Activated naive CD4-positive, alpha-beta T cell treated with anti-CD3 and anti-CD28 coated beads for 36 hours (primary cell): ENCODE measurements around the gene AOC1. TPM values are rescaled to one million over a fixed set of nuclear protein-coding genes. Genes with fewer than 3 reads are reported as not detected.
A peak's percentile ranks its signal among the peaks of the same experiment; 100 is the strongest.

Experiments used
- CTCF ChIA-PET: fragments of 350-600 bp; sonication (Branson Sonifier 250); formaldehyde crosslinking; loops from one replicate; lab custom pipeline; 2021; ENCODE audit warnings: antibody characterized with exemption; lab: Charles Lee
- DNase-seq: peaks from one replicate; pipeline ENCODE4 v3.0.0-alpha.2; 2020
- H3K27ac Mint-ChIP-seq: one replicate; pipeline ENCODE4 v1.8.0; 2021; ENCODE audit warnings: mild to moderate bottlenecking, mixed read lengths
- H3K27me3 Mint-ChIP-seq: one replicate; pipeline ENCODE4 v1.8.0; 2021; ENCODE audit warnings: low read depth, mixed read lengths
- H3K36me3 Mint-ChIP-seq: one replicate; pipeline ENCODE4 v1.8.0; 2021; ENCODE audit warnings: low read depth, mixed read lengths
- H3K4me1 Mint-ChIP-seq: one replicate; pipeline ENCODE4 v1.8.0; 2021; ENCODE audit warnings: low read depth, mixed read lengths
- H3K4me3 Mint-ChIP-seq: one replicate; pipeline ENCODE4 v1.8.0; 2021; ENCODE audit warnings: mild to moderate bottlenecking, moderate library complexity, mixed read lengths
- H3K9me3 Mint-ChIP-seq: one replicate; pipeline ENCODE4 v1.8.0; 2021; ENCODE audit warnings: mixed read lengths
- intact Hi-C: fragments of 100-400 bp; cut with micrococcal nuclease; formaldehyde crosslinking; loops from one replicate; pipeline ENCODE4 v1.15.1; 2023
- total RNA-seq, 2 experiments: library from RNA; stranded (reverse); gene quantifications; one replicate each; pipeline ENCODE4 v1.2.3, GENCODE V29; 2021

AOC1 gene
- total RNA-seq, 2 experiments from 2014 or later: not detected

DNA sequence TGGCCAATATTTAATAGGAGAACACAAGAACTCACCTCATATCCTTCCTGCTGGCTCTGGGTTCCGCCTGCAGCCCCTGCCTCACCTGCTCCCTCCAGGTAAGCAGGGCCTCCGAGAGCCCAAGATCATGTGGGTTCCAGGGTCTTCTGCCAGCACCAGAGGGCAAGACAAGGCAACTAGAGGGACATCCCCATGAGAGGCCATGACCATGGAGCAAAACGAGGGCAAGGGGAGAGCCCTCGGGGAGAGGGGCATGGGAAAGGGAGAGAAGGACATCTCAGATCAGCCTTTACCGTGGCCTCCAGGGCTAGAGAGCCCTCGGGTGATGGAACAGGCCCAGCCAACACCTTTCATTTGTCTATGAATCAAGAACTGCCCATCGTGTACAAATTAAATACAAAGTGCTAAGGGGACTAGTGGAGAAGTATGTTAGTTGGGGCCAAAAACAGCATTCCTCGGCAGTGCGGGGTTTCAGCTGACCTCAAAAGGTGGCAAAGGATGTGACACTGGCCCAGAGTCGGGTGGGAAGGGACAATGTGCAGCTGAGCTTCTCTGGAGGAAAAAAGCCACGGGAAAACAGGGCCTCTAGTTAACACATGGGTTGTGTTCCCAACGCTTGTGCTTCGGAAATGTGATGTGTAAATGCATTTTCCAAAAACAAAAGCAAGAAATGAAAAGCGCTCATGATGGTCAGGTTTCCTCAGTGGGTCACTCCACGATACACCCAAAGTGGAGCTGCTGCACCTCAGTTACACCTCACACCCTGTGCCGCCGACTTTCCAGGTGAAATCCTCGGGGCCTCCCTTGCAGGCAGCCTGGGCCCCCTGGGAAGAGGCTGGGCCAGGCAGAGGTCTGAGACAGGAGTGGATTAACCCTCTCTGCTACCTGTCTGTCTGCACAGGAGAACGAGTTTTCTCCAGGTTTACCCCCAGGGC is 2.0 kb downstream of the AOC1 start:
- peaks cover 12% of the 10 kb centered on the region for H3K27me3 Mint-ChIP-seq
- peaks cover 2% of the 10 kb centered on the region for H3K4me1 Mint-ChIP-seq
- no peaks in the 10 kb centered on the region for H3K36me3 Mint-ChIP-seq
- intact Hi-C loops: no loop called here
- no peak for DNase-seq
- CTCF ChIA-PET: no interaction called here
- no peak overlapping the region for H3K27ac Mint-ChIP-seq
- H3K4me3 Mint-ChIP-seq: no peak overlapping the region
- no peaks in the 10 kb centered on the region for H3K9me3 Mint-ChIP-seq

- Mint-ChIP-seq H3K27ac (no peak overlapping the region), H3K36me3 (no peaks in the 10 kb centered on the region), H3K9me3 (no peaks in the 10 kb centered on the region)
Measured at GRCh38 chr7:150855046-150855445, 2.7 kb downstream of the AOC1 start.

DNA sequence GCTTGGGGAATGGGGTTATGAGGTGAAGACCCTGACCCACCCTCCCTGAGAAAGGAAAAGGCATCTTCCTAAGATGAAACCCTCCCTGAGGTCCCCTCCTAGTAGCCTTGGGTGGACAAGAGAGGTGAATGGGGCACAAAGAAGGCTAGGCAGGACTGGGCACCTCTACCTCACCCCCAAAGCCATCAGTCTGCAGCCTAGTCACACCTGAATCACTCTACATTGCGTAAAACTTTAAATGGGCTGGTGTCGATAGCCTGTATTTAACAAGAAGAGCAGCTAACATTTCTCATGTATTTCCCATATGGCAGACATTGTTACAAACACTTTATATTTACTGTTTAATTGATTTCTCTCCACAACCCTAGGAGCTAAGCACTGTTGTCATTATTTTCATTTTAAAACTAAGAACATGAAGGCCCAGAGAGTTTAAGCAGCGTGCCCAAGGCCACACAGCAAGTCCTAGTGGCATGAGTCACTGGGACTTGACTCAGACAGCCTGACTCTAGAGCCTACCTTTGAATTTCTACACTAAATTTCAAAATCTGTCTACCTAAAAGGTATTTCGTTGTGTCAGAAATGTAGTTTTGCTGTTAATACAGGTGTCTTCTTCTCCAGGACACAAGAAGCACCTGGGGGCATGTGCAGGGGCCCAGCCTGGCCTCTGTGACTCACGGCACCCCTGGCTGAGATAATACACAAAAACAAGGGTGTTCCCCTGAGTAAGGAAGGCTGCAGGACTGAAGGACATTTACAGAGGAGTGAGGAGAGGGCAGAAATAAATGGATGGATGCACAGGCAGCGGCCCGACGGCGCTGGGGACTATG is 3.4 kb downstream of the AOC1 start:
- no peaks in the 10 kb centered on the region for H3K36me3 Mint-ChIP-seq
- no peaks in the 10 kb centered on the region for H3K9me3 Mint-ChIP-seq
- H3K27ac Mint-ChIP-seq: no peak overlapping the region
- peaks cover 8% of the 10 kb centered on the region for H3K27me3 Mint-ChIP-seq
- no peak overlapping the region for H3K4me3 Mint-ChIP-seq
- CTCF ChIA-PET: no interaction called here
- no peak for DNase-seq
- H3K4me1 Mint-ChIP-seq: peaks cover 2% of the 10 kb centered on the region
- intact Hi-C loops: no loop called here

More at GRCh38 chr7:150855046-150855445, 2.7 kb downstream of the AOC1 start:
- no peak for DNase-seq
- intact Hi-C loops: no loop called here
- CTCF ChIA-PET: no interaction called here
- Mint-ChIP-seq H3K27me3 (peaks cover 10% of the 10 kb centered on the region), H3K4me3 (no peak overlapping the region), H3K4me1 (peaks cover 2% of the 10 kb centered on the region)

DNA sequence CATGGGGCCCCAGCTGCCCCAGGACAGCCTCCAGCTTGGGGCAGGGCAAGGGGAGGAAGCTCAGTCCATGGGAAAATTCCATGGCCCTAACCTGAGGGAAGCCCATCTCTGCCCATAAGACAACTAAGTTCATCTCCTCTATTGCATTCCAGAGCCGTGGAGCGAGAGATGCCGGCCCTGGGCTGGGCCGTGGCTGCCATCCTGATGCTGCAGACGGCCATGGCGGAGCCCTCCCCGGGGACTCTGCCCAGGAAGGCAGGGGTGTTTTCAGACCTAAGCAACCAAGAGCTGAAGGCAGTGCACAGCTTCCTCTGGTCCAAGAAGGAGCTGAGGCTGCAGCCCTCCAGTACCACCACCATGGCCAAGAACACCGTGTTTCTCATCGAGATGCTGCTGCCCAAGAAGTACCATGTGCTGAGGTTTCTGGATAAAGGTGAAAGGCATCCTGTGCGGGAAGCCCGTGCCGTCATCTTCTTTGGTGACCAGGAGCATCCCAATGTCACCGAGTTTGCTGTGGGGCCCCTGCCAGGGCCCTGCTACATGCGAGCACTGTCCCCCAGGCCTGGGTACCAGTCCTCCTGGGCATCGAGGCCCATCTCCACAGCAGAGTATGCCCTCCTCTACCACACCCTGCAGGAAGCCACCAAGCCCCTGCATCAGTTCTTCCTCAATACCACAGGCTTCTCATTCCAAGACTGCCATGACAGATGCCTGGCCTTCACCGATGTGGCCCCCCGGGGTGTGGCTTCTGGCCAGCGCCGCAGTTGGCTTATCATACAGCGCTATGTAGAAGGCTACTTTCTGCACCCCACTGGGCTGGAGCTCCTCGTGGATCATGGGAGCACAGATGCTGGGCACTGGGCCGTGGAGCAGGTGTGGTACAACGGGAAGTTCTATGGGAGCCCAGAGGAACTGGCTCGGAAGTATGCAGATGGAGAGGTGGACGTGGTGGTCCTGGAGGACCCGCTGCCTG is 4.3 kb downstream of the AOC1 start:
- no peak overlapping the region for H3K27ac Mint-ChIP-seq
- CTCF ChIA-PET: interaction anchor here (0.6 kb wide), 1 partner anchor 9 kb away, joined by 3 read pairs; no protein-coding TSS in a partner anchor
- intact Hi-C loops: no loop called here
- no peaks in the 10 kb centered on the region for H3K9me3 Mint-ChIP-seq
- H3K36me3 Mint-ChIP-seq: no peaks in the 10 kb centered on the region
- H3K4me3 Mint-ChIP-seq: no peak overlapping the region
- H3K4me1 Mint-ChIP-seq: peaks cover 2% of the 10 kb centered on the region
- H3K27me3 Mint-ChIP-seq: peaks cover 8% of the 10 kb centered on the region
- DNase-seq: no peak

GRCh38 chr7:150857276-150858055 is 5.1 kb downstream of the AOC1 start:
- H3K9me3 Mint-ChIP-seq: no peaks in the 10 kb centered on the region
- intact Hi-C loops: no loop called here
- DNase-seq: no peak
- CTCF ChIA-PET: no interaction called here
- no peak overlapping the region for H3K27ac Mint-ChIP-seq
- no peaks in the 10 kb centered on the region for H3K36me3 Mint-ChIP-seq
- H3K4me3 Mint-ChIP-seq: no peak overlapping the region
- H3K4me1 Mint-ChIP-seq: peaks cover under 1% of the 10 kb centered on the region
- peaks cover under 1% of the 10 kb centered on the region for H3K27me3 Mint-ChIP-seq

DNA sequence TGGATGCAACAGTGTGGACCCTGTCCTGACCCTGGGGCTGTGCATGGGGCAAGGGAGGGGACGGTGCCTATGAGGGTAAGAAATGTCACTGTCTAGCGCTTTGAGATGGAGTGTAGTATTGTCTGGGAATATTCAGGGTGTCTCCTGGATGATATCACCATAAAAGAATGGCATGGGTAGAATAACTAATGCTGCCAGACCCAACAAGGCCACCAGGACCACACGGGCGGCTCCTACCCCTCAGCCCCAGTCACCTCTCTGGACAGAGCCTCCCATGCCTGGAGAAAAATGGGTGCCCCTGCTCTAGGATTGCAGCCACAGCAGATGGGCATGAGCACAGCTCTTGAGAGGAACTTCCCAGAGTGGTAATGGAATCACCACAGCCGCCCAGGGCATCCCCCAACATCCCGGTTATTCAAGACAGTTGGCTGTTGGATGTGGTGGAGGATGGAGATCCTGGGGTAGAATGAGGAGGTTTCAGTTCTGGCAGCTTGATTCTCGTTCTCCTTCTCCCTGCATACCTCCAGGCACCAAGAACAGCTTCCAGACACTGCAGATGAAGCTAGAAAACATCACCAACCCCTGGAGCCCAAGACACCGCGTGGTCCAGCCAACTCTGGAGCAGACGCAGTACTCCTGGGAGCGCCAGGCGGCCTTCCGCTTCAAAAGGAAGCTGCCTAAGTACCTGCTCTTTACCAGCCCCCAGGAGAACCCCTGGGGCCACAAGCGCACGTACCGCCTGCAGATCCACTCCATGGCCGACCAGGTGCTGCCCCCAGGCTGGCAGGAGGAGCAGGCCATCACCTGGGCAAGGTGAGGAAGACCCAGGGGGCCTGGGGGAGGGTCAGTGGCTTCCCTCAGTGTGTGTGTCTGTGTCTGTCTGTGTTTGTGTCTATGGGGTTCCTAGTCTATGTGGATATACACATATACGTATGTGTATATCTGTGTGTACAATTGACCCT is 6.2 kb downstream of the AOC1 start:
- peak; percentile 2 for DNase-seq
- no peak overlapping the region for H3K4me3 Mint-ChIP-seq
- no peaks in the 10 kb centered on the region for H3K9me3 Mint-ChIP-seq
- CTCF ChIA-PET: interaction anchor here (0.6 to 1.3 kb wide), 2 partner anchors 18 to 41 kb away, joined by 3 read pairs; no protein-coding TSS in a partner anchor
- no peaks in the 10 kb centered on the region for H3K36me3 Mint-ChIP-seq
- H3K27ac Mint-ChIP-seq: no peak overlapping the region
- H3K27me3 Mint-ChIP-seq: no peaks in the 10 kb centered on the region
- intact Hi-C loops: no loop called here
- H3K4me1 Mint-ChIP-seq: no peaks in the 10 kb centered on the region

DNA sequence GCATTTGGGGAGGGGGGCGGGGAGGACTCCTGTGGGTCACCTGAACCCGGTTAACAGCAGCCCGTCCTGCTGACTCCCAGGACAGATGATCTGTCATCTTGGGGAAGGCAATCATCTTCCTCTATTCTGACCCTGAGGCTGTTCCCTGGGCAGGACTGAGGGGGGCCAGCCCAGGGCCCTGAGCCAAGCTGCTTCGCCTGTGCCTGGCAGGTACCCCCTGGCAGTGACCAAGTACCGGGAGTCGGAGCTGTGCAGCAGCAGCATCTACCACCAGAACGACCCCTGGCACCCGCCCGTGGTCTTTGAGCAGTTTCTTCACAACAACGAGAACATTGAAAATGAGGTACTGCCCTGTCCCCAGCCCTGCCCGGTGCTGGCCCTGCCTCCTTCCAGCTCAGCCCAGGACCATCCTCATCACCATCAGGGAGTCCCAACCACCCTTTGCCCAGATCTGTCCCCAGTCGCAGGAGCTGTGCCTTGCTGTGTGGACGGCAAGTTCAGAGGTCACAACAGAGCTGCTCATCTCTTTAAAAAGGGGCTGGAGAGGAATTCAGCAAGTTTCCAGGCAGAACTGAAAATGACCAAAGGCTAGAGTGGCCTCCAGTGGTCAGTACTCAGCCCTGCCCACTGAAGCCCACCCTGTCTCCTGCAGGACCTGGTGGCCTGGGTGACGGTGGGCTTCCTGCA is 8.1 kb downstream of the AOC1 start:
- Mint-ChIP-seq H3K9me3 (no peaks in the 10 kb centered on the region), H3K4me1 (no peaks in the 10 kb centered on the region), H3K27me3 (no peaks in the 10 kb centered on the region), H3K27ac (no peak overlapping the region), H3K36me3 (no peaks in the 10 kb centered on the region), H3K4me3 (no peak overlapping the region)
- peak; percentile 0 for DNase-seq
- intact Hi-C loops: no loop called here
- CTCF ChIA-PET: interaction anchor here (0.6 kb wide), 2 partner anchors 16 to 131 kb away, joined by 4 read pairs; no protein-coding TSS in a partner anchor

- no peaks in the 10 kb centered on the region for H3K4me1 Mint-ChIP-seq
- intact Hi-C loops: no loop called here
- H3K27me3 Mint-ChIP-seq: no peaks in the 10 kb centered on the region
- H3K27ac Mint-ChIP-seq: no peak overlapping the region
- no peaks in the 10 kb centered on the region for H3K9me3 Mint-ChIP-seq
- DNase-seq: no peak
- H3K4me3 Mint-ChIP-seq: no peak overlapping the region
- CTCF ChIA-PET: interaction anchor here (0.6 kb wide), 1 partner anchor 131 kb away, joined by 4 read pairs; no protein-coding TSS in a partner anchor
- no peaks in the 10 kb centered on the region for H3K36me3 Mint-ChIP-seq
Measured at GRCh38 chr7:150860978-150861295, 8.6 kb downstream of the AOC1 start.

DNA sequence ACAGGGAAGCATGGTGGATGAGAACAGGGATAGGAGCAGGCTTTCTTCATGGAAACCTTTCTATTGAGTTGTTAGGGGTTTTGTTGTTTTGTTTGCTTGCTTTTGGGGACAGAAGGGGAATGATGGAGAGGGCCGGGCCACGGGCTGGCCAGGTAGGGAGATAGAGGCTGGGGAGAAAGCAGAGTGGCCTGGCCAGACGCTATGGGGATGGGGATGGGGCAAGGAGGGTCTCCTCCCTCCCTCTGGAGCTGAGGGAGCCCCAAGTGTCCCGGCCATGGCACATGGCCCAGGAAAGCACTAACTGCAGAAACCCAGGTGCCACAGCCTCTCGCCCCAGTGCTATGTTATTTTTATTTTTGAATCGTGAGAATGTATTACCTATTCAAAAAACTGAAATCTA is 10.0 kb downstream of the AOC1 start:
- no peak overlapping the region for H3K27ac Mint-ChIP-seq
- H3K36me3 Mint-ChIP-seq: no peaks in the 10 kb centered on the region
- no peaks in the 10 kb centered on the region for H3K9me3 Mint-ChIP-seq
- no peak overlapping the region for H3K4me3 Mint-ChIP-seq
- intact Hi-C loops: no loop called here
- no peaks in the 10 kb centered on the region for H3K27me3 Mint-ChIP-seq
- no peak for DNase-seq
- no peaks in the 10 kb centered on the region for H3K4me1 Mint-ChIP-seq
- CTCF ChIA-PET: no interaction called here

DNA sequence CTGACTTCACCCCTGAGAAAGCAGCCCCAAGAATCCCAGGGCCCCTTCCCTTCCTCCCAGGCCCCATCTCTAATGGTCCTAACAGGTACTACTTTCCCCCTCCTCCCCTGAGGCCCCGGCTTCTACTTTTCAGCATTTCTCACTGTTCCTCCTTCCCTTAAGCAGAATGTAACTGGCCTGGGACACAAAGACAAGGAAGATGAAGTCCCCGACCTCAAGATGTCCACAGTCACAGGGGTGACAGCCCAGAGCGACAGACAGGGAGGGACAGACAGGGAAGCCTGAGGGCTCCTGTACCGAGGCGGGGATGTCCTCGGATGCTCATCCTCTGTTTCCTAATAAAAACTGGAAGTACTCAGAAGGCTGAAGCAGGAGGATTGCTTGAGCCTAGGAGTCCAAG is 11.6 kb downstream of the AOC1 start:
- Mint-ChIP-seq H3K27ac (no peak overlapping the region), H3K4me1 (no peaks in the 10 kb centered on the region), H3K36me3 (no peaks in the 10 kb centered on the region), H3K27me3 (no peaks in the 10 kb centered on the region), H3K9me3 (no peaks in the 10 kb centered on the region), H3K4me3 (no peak overlapping the region)
- intact Hi-C loops: no loop called here
- DNase-seq: no peak
- CTCF ChIA-PET: no interaction called here
